GM19328 (cell line): ENCODE results near the gene UNC5C.

Source experiments
- ATAC-seq: cut with Tn5 transposase; IDR thresholded peaks from one replicate; pipeline ENCODE4 v1.9.1; 2021; ENCODE audit warnings: mild to moderate bottlenecking, moderate library complexity; ENCODE audit not compliant: unreplicated experiment

Gene UNC5C

GRCh38 chr4:95410387-95410977 lies 138.3 kb downstream of the UNC5C start:
- ATAC-seq, result no peak

DNA sequence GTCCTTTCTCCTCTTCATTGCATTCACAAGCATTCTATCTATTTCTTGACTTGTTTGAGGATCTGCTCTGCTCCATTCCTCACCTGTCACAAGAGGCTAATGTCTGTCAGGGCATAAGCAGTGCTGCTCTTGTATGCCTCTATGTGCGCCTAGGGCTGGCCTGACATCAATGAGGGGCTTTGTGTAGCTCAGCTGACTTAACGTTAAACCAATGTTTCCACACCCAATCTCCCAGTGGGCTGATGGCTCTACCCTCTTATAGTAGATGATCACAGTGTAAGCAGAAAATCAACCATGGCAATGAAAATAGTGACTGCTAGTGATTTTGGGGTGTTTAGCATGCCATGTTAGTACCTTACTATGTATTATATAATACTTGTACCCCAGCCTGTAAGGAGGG lies 139.0 kb downstream of the UNC5C start:
- no peak for ATAC-seq

DNA sequence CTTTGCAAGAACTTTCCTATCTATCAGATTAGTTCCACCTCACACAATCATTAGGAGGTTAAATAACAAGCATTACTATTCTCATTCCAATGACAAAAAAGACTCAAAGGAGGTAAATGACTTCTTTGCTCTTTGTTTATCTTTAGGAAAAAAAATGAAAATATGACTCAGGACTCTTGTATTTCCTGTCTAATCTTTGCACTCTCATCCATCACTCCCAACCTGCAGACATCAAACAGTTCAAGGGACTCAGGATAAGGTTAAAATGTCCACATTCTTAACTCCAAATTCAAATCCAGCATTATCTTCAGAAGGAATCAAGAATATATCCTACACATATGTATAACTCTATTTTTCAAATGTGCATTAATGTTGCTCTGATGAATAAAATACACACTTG lies 139.6 kb downstream of the UNC5C start:
- ATAC-seq, result no peak

- ATAC-seq, result no peak
Observed at GRCh38 chr4:95402299-95402698, 146.5 kb downstream of the UNC5C start.

GRCh38 chr4:95398217-95398616 lies 150.6 kb downstream of the UNC5C start:
- ATAC-seq, result no peak

- no peak for ATAC-seq
Observed at GRCh38 chr4:95394752-95395306, 153.9 kb downstream of the UNC5C start.

GRCh38 chr4:95393821-95394220 lies 155.0 kb downstream of the UNC5C start:
- ATAC-seq, result no peak

GRCh38 chr4:95388911-95389310 lies 159.9 kb downstream of the UNC5C start:
- ATAC-seq, result no peak

- ATAC-seq, result no peak
Observed at GRCh38 chr4:95387719-95388118, 161.1 kb downstream of the UNC5C start.

DNA sequence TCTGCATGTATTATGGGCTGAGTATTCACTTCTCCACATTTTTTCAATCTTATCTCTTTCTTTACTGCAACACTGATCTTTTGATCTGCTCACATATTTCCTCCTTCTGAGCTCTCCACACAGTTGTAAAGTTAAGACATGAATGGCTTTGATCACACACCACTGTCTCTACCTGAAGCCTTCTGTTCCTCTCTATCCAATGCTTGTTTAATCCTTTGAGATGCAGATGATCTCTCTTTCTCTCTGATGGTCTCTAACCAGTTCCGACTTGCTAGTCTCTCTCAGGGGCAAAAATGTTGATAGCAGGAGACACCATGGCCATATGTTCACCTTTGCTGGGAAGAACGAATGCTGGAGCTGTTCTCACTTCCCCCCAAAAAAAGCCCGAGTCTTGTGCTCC lies 162.4 kb downstream of the UNC5C start:
- no peak for ATAC-seq

DNA sequence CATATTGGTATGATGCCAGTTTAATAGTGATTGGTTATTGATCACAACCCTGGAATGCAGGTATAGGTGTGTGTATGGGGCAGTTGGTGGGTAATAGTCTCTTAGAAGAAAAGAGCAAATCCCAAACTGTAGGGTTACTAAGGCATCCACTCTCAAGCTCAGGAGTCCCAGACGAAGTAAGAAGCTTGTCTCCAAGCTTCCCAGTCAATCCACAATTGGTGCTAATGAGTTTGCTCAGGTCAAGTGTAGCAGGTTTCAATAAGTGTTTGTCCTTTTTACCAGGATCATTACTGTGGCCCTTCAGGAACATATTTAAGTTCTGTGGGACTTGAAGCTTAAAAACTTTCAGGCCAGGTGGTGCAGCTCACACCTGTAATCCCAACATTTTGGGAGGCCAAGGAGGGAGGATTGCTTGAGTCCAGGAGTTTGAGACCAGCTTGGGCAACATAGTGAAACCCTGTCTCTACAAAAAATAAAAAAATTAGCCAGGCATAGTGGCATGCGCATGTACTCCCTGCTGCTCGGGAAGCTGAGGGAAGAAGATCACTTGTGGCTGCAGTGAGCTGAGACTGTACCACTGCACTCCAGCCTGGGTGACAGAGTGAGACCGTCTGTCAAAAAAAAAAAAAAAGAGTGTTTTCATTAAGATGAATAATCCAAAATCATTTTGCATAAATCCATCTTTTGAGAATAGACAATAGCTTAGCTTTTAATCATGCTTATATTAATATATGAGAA lies 166.8 kb downstream of the UNC5C start:
- no peak for ATAC-seq

GRCh38 chr4:95379633-95380032 lies 169.1 kb downstream of the UNC5C start:
- no peak for ATAC-seq

DNA sequence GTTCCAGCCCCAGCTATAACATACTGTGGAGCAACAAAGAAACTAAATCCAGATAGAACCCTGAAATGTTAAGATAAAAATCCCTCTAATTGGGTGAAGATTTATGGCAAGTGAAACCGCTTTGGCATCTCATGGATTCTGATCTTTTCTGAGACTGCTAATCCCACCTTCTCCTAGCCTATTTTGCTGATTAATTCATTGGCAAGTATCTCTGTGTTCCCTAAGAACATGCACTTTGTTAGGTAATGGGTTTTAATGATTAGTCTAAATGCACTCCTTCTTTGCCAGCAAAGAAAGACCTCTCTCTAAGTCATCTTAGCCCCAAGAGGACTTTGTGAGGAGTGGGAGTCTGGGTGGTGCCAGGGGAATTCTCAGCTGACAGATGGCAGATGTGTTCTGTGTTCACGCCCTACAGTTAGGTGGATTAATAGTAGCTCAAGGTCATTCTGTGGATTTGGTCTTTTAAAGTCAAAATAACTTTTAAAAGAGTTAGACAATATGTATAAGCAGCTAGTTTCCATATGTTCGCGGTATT lies 171.3 kb downstream of the UNC5C start:
- no peak for ATAC-seq

GRCh38 chr4:95371476-95372224 lies 177.1 kb downstream of the UNC5C start:
- ATAC-seq, result no peak

- no peak for ATAC-seq
Observed at GRCh38 chr4:95367824-95368223, 180.9 kb downstream of the UNC5C start.

- ATAC-seq, result no peak
Observed at GRCh38 chr4:95363966-95364365, 184.8 kb downstream of the UNC5C start.

- ATAC-seq, result no peak
Observed at GRCh38 chr4:95363559-95363925, 185.2 kb downstream of the UNC5C start.

DNA sequence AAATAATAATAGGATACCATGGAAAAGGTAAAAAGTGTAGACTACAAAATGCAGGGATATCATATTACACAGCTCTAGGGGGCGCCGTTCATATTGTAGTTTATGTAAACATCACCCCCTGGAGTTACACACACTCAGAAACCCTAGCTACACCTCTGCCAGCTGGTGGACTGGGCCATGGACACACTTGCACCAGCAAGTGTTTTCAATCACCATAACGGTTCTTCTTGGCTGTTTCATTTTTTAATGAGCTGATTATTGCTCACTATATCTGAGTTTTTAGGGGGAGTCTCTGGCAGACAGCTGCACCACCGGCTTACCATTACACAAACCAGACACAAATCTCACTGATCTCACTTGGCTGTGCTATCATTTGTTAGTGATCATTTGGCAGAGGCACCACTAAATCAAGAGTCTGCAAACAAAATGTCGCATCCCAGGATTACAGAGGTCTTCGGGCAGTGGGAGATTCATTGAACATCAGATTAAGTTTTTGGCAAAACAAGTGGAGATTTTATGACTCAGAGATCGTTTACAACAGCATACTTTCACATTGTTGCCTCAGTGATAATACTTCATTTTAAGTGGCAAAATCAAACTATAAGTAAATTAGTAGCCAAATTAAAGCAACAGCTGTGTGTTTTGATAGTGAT lies 185.7 kb downstream of the UNC5C start:
- ATAC-seq, result no peak

- no peak for ATAC-seq
Observed at GRCh38 chr4:95362066-95362465, 186.7 kb downstream of the UNC5C start.

GRCh38 chr4:95361696-95361965 lies 187.1 kb downstream of the UNC5C start:
- ATAC-seq, result no peak
